GM19372 (cell line): Measurements from ENCODE around the gene TNRC6C.
"Not testable (repeated sequence)": the region's sequence is repeated elsewhere in the genome, so short reads cannot be mapped to it uniquely, and the experiment has no call there.

ENCODE experiments used
- ATAC-seq: cut with Tn5 transposase; IDR thresholded peaks from one replicate; pipeline ENCODE4 v1.9.1; 2021; ENCODE audit warnings: mild to moderate bottlenecking, low read depth, moderate library complexity; ENCODE audit not compliant: unreplicated experiment

Gene TNRC6C

DNA sequence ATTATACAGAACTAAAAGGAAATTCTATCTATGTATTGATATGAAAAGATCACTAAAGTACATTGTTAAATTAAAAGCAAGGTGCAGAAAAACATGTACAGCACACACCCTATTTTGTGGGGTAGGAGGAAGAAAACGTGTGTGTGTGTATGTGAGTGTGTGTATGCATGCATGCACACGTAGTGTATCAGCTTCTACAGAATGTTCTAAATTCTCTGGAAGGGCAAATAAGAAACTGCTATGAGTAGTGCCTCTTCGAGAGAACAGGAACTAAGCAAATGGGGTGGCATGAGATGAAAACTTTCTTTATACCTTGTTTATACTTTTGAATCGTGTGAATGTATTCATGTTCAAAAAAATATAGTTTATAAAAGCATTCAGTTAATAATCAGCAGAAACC lies 111.2 kb downstream of the TNRC6C start:
- ATAC-seq: no peak

DNA sequence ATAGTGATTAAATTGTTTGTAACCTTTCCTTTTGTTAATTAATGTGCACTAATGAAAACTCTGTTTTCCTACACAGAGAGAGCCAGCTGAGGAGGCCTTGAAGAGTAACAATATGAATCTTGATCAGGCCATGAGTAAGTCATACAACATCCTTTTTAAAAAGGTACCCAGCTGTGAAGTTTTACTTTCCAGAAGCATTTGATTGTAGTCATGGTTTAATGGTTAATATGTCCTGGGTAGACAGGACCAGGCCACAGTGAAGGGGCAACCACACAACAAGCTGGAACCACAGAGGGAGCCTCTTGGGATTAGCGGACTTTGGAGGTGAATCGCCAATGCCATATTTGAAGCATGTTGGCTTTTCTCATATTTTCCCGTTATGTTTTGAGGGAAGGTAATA lies 114.5 kb downstream of the TNRC6C start:
- no peak for ATAC-seq

DNA sequence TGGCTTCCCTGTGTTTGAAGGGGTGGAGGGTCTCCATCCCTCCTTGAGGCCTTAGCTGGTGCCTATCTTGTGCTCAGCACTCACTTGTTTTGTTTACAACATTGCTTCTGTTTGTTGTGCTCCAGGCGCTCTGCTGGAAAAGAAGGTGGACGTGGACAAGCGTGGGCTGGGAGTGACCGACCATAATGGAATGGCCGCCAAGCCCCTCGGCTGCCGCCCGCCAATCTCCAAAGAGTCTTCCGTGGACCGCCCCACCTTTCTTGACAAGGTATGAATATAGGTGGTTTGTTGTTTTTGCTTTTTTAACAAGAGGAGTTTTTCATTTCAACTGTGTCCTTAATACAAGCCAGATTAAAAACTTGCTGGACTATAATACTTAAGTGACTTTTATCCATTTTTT lies 116.5 kb downstream of the TNRC6C start:
- no peak for ATAC-seq

DNA sequence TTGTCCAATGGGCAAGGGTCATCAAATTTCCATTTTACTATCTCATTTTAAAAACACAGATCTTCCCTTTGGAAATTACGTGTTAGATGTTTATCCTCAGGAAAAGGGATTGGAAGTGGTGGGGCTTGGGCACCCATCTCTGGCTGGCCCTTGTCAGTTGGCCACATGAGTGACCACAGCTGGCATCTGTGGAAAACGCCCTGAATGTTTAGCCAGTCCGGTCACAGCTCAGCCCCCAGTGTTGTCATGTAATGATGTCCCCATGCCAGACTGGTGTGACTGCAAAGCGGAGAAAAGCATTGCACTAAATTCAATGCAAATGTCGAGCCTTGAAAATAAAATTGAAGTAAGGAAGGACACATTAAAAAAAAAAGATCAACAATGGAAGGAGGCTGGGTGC lies 117.0 kb downstream of the TNRC6C start:
- ATAC-seq: no peak

DNA sequence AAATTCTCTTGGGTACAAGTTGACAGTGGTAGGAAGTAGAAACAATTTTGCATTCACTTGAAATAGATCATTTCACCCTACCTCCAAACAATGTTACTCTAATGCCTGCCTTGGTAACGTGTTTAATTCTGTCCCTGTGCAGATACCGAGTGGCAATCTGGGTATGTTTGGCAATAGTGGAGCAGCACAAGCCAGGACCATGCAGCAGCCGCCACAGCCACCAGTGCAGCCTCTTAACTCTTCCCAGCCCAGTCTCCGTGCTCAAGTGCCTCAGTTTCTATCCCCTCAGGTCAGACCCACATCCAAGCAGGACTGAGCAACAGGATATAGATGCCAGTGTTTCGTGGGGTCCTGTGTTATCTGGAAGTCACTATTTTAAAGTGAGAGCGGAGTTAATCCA lies 120.8 kb downstream of the TNRC6C start:
- ATAC-seq: no peak

DNA sequence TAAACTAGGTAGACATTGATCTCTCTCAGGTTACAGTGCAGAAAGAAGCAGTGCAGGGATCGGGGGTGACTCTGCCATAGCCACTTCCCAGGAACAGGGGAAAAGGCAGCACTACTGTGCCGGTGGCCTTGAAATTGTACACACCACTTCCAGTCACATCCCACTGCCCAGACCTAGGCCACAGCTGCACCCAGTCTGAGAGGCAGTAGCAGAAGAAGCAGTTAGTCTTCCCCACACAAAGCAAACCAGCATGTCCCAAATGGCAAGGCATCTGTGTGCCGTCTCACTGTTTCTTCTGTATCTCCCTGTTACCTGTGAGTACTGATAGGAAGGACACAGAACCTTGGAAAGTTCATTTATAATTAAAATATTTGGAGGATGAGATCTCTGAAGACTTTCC lies 123.0 kb downstream of the TNRC6C start:
- ATAC-seq: no peak

DNA sequence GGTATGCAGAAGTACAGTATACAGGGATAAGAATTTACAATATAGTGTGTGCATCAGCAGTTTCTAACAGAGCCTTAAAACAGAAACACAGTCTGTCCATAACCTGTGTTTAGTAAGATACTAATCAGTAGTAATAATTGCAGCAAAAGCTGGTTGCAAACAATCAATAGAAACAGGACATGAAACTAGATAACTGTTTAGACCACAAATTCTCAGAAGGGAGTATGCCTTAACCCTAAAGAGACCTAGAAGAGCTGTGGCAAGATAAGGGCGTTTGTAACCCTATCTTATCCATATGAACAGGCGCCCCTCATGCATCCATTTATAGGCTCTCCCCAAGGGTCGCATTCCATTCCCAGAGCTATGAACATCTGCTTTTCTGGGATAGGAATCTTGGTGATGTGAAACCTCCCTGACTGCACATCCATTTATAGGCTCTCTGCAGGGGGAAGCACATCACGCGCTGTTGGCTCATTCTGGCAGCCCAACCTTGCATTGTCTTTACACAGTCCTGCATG lies 123.9 kb downstream of the TNRC6C start:
- not testable (repeated sequence) for ATAC-seq

DNA sequence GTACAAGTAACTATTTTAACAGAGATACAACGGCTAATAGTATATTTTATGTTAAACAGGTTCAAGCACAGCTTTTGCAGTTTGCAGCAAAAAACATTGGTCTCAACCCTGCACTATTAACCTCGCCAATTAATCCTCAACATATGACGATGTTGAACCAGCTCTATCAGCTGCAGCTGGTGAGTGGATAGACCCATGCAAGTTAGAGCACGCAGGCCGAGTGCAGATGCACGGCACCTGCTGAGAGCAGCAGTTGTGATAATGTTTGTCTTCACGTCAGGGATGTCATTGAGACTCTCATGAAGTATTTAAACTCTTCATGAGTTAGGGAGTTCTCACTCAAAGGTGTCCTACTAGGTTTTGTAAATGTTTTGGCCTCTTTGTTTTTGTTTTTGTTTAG lies 124.5 kb downstream of the TNRC6C start:
- no peak for ATAC-seq

DNA sequence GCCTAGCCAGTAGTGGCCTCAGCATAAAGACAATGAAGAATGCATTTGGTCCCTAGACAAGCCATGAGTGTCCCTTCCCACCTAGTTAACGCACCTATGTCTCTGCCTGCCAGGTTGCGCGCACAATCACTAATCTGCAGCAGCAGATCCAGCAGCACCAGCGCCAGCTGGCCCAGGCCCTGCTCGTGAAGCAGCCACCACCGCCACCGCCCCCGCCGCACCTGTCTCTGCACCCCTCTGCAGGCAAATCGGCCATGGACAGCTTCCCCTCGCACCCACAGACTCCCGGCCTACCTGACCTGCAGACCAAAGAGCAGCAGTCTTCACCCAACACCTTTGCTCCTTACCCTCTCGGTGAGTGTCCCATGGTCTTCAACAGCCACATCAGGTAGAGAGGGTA lies 128.2 kb downstream of the TNRC6C start:
- no peak for ATAC-seq

DNA sequence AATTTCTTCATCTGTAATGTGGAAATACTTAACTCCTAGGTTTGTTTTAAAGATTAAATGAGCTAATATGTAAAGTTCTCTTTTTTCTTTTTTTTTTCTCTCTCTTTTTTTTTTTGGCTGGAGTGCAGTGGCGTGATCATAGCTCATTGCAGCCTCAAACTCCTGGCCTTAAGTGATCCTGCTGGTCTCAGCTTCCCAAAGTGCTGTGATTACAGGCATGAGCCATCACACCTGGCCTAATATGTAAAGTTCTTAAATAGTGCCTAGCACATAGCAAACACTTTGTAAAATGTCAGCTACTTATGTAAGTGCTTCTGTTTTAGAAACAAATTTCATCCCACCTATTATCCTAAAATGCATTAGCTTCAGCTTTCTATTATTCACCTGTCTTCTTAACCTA lies 130.0 kb downstream of the TNRC6C start:
- ATAC-seq: no peak

DNA sequence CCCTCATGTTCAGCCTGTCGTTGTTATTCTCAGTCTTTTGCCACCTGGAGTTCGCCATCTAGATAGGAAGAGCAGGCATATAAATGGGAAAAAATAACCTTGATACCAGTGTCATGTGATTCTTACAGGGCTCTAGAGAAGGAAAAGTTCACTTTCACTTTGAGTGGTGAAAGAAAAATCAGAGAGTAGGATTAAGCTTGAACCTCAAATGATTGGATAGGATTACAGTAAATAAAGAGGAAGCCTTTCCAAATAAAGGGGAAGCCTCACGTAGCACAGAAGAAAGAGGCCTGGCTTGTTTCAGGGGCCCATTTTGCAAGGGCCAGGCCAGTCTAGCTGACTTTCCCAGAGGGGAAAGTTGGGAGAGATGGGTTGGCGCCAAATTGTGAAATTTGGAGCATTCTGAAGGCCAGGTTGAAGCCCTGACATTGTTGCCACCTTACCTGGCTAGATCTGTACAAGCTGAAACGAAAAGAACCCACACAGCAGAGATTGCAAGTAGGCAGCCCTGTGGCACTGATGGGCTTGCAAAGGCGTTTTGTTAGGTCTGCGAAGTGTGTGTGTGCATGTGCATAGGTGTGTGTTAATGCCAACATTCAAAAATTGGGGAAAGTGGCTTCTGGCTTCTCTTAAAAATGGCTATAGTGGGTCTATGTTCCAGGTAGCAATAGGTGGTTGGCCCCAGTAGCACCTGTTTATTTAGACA lies 131.2 kb downstream of the TNRC6C start:
- ATAC-seq: no peak

DNA sequence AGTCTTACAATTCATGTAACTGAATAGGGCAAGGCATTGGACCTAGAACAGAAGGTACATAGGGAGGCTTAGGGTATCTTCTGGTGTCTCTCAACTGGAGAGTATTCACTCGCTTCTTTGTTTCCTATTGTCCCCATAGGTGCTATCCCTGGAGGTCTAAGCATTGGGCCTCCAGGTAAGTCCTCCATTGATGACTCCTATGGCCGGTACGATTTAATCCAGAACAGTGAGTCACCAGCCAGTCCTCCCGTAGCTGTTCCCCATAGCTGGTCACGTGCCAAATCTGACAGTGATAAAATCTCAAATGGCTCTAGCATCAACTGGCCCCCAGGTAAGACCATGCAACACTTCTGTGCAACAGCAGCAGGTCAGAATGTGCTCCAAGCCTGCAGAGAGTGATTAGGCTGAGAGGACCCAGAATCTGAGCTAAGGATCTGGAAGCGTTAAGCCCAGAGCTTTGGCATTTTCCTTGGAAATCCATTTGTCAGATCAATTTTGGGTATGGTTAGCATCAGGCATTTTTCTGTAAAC lies 134.4 kb downstream of the TNRC6C start:
- no peak for ATAC-seq

DNA sequence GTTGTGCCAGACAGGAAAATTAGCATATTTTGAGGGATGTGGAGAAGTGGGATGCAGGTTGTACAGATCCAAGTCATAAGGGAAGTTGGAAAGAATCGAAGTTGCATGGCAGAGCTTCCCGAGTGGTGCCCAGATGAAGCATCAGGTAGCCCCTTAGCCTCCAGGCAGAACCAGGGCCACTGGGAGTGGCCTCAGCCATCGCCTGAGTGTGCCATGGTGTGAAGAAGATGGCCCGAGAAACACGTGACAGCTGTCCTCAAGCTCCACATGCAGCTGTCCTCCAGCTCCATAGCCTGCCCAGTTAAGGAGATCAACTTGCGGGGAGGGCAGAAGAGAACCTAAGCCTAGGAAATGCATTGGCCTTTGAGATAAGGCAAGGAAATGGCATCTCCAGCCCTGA lies 136.5 kb downstream of the TNRC6C start:
- ATAC-seq: no peak

DNA sequence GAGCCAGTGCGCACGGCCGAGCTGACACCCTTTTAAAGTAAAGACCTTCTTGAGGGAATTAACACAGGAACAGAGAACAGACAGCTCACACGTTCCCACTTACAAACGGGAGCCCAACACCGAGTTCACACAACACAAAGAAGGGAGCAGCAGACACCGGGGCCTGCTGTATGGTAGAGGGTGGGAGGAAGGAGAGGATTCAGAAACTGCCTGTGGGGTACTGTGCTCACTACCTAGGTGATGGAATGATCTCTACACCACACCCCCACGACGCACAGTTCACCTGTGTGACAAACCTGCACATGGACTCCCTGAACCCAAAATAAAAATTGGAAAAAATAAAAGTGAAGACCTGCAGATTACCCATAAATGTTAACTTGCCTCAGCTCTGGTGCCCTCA lies 137.6 kb downstream of the TNRC6C start:
- no peak for ATAC-seq

DNA sequence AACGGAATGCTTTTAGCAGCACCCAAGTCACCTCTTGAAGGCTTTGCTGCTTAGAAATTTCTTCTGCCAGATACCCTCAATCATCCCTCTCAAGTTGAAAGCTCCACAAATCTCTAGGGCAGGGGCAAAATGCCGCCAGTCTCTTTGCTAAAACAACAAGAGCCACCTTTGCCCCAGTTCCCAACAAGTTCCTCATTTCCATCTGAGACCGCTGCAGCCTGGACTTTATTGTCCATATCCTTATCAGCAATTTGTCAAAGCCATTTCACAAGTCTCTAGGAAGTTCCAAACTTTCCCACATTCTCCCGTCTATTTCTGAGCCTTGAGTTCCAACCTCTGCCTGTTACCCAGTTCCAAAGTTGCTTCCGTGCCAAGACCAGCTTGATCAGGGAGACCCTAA lies 142.6 kb downstream of the TNRC6C start:
- no peak for ATAC-seq

DNA sequence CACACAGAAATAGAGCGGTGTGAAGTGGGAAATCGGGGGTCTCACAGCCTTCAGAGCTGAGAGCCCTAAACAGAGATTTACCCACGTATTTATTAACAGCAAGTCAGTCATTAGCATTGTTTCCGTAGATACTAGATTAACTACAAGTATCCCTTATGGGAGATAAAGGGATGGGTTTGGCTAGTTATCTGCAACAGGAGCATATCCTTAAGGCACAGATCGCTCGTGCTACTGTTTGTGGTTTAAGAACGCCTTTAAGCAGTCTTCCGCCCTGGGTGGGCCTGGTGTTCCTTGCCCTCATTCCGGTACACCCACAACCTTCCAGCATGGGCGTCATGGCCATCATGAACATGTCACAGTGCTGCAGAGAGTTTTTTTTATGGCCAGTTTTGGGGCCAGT lies 143.0 kb downstream of the TNRC6C start:
- ATAC-seq: no peak

DNA sequence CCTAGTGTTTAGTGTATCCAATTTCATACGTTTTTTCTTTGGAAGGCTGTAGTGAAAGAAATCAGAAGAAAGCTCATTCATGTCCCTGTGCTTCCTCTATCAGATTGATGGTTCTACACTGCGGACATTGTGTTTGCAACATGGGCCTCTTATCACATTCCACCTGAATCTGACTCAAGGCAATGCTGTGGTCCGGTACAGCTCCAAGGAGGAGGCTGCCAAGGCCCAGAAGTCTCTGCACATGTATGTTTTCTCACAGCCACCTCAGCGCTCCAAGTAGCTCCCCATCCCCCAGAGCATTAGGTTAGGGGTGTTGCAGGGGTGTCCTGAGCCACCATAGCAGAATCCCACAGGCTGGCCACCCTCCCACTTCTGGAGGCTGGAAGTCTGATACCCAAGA lies 144.8 kb downstream of the TNRC6C start:
- no peak for ATAC-seq

DNA sequence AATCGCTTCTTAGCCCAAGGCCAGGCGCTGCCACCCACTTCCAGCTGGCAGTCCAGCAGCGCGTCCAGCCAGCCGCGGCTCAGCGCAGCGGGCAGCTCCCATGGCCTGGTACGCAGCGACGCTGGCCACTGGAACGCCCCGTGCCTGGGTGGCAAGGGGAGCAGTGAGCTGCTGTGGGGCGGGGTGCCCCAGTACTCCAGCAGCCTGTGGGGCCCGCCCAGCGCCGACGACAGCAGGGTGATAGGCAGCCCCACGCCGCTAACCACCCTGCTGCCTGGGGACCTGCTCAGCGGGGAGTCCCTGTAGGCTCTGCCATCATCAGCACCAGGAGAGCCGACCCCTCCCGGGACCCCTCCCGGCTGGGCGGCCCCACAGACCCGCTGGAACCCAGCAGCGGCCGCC lies 146.0 kb downstream of the TNRC6C start:
- no peak for ATAC-seq

DNA sequence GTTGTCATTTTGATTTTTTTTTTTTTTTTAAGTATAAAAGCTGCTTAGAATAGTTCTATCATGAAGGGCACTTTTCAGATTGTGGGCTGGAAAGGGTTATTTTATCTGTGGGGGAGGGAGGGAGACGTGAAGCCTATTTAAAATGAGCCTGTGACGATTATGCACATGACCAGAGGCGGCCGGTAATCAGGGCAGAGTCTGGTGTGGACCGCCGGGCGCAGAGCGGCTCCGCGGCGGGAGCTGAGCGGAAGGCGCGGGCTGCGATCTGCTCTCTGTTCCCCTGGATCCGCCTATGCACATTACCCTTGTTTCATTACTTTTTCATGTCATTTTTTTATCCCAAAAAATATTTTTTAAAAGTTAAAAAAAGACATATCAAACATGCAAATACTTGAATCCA lies 146.6 kb downstream of the TNRC6C start:
- ATAC-seq: no peak

DNA sequence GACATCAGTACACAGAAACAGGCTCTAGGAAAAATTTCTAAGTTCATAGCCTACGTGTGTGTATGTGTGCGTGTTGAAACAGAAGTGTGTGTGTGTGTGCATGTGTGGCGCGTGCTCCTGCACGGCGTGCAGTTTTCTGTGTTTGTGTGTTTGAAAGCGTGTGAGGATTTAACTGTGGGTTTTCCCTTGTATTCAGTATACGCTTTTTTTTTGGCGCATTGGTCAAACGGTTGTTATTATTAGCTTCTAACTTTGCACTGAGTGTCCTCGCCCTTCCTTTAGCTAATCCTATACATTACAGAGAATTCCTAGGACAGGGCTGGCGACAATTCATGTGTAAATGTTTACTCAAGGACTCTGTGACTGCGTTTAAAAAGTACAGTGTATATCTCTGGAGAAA lies 147.0 kb downstream of the TNRC6C start:
- ATAC-seq: no peak

DNA sequence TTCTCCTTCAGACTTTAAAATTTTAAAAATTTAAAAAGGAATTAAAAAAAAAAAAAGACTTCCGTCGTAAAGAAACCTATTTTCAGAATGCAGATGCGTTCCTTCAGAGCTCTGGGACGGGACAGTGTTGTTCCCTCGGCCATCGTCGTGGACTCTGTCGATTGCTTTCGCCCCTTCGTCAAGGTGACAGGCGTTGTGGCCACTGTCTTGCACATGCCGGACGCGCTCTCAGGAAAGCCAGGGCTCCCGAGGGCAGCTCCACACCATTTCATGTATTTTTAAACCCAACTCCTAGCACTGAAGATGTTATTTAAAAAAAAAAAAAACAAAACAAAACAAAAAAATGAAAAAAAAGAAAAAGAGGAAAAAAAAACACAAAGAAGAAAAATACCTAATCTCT lies 147.7 kb downstream of the TNRC6C start:
- no peak for ATAC-seq

DNA sequence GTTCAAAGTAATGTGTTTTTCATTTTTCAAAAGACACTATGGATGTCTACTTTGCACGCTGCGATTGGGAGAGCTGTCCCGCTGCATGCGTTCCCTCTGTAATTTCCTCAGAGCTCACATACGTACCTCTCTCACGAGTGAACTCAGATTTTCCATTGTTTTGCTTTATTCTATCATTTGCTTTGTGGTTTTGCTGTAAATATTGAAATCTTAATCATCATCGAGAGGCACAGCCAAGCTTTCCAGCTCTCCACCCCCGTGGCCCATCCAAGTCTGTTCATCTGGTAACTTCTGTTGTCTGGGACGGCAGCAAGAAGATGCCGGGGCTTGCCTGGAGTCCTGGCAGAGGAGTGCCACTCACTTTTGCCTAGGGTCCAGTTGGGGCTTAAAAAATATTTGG lies 149.0 kb downstream of the TNRC6C start:
- no peak for ATAC-seq
